Stimulated activated naive CD8-positive, alpha-beta T cell treated with anti-CD3 and anti-CD28 coated beads, Interleukin-15, Interleukin-2, amounts not matched to agents 100 ng/mL and 50 ng/mL, for 24 hours (primary cell): Measurements from ENCODE around the gene NBR1.
A peak's percentile ranks its signal among the peaks of the same experiment; 100 is the strongest.
"Not testable (repeated sequence)": the region's sequence is repeated elsewhere in the genome, so short reads cannot be mapped to it uniquely, and the experiment has no call there.

ENCODE experiments used
- H3K27ac Mint-ChIP-seq: one replicate; pipeline ENCODE4 v1.8.0; 2021; ENCODE audit warnings: mild to moderate bottlenecking, mixed read lengths
- H3K27me3 Mint-ChIP-seq: one replicate; pipeline ENCODE4 v1.8.0; 2021; ENCODE audit warnings: mixed read lengths
- H3K36me3 Mint-ChIP-seq: one replicate; pipeline ENCODE4 v1.8.0; 2021; ENCODE audit warnings: low read depth, mixed read lengths
- H3K4me1 Mint-ChIP-seq: one replicate; pipeline ENCODE4 v1.8.0; 2021; ENCODE audit warnings: low read depth, mixed read lengths
- H3K4me3 Mint-ChIP-seq: one replicate; pipeline ENCODE4 v1.8.0; 2021; ENCODE audit warnings: mild to moderate bottlenecking, mixed read lengths
- H3K9me3 Mint-ChIP-seq: one replicate; pipeline ENCODE4 v1.8.0; 2021; ENCODE audit warnings: mixed read lengths

NBR1 gene

GRCh38 chr17:43183921-43184320 is 12.9 kb downstream of the NBR1 start:
- Mint-ChIP-seq H3K4me3 (no peak overlapping the region), H3K4me1 (no peaks in the 10 kb centered on the region), H3K9me3 (no peaks in the 10 kb centered on the region), H3K27ac (no peak overlapping the region), H3K27me3 (no peaks in the 10 kb centered on the region), H3K36me3 (peaks cover 20% of the 10 kb centered on the region)

GRCh38 chr17:43186656-43187055 is 15.6 kb downstream of the NBR1 start:
- peaks cover 43% of the 10 kb centered on the region for H3K36me3 Mint-ChIP-seq
- not testable (repeated sequence) for H3K9me3 Mint-ChIP-seq, H3K4me1 Mint-ChIP-seq, H3K4me3 Mint-ChIP-seq, H3K27me3 Mint-ChIP-seq, H3K27ac Mint-ChIP-seq

GRCh38 chr17:43193251-43193650 is 22.2 kb downstream of the NBR1 start:
- no peak overlapping the region for H3K27ac Mint-ChIP-seq
- no peaks in the 10 kb centered on the region for H3K27me3 Mint-ChIP-seq
- H3K4me3 Mint-ChIP-seq: no peak overlapping the region
- H3K36me3 Mint-ChIP-seq: peaks cover 69% of the 10 kb centered on the region
- no peaks in the 10 kb centered on the region for H3K4me1 Mint-ChIP-seq
- no peaks in the 10 kb centered on the region for H3K9me3 Mint-ChIP-seq

GRCh38 chr17:43199633-43200032 is 28.6 kb downstream of the NBR1 start:
- H3K4me1 Mint-ChIP-seq: peaks cover 8% of the 10 kb centered on the region
- peak overlapping the region; percentile 72 for H3K27ac Mint-ChIP-seq
- no peaks in the 10 kb centered on the region for H3K27me3 Mint-ChIP-seq
- no peaks in the 10 kb centered on the region for H3K9me3 Mint-ChIP-seq
- H3K4me3 Mint-ChIP-seq: no peak overlapping the region
- peaks cover 59% of the 10 kb centered on the region for H3K36me3 Mint-ChIP-seq

GRCh38 chr17:43200127-43200526 is 29.1 kb downstream of the NBR1 start:
- Mint-ChIP-seq H3K36me3 (peaks cover 55% of the 10 kb centered on the region), H3K4me3 (no peak overlapping the region), H3K9me3 (no peaks in the 10 kb centered on the region), H3K27me3 (no peaks in the 10 kb centered on the region), H3K27ac (peak overlapping the region; percentile 72), H3K4me1 (peaks cover 8% of the 10 kb centered on the region)

GRCh38 chr17:43203013-43203412 is 32.0 kb downstream of the NBR1 start:
- H3K4me1 Mint-ChIP-seq, H3K27me3 Mint-ChIP-seq, H3K4me3 Mint-ChIP-seq, H3K27ac Mint-ChIP-seq, H3K9me3 Mint-ChIP-seq: not testable (repeated sequence)
- H3K36me3 Mint-ChIP-seq: peaks cover 51% of the 10 kb centered on the region

- no peaks in the 10 kb centered on the region for H3K27me3 Mint-ChIP-seq
- peak overlapping the region; percentile 95 for H3K4me3 Mint-ChIP-seq
- H3K4me1 Mint-ChIP-seq: peaks cover 35% of the 10 kb centered on the region
- H3K36me3 Mint-ChIP-seq: peaks cover 29% of the 10 kb centered on the region
- no peaks in the 10 kb centered on the region for H3K9me3 Mint-ChIP-seq
- peak overlapping the region; percentile 98 for H3K27ac Mint-ChIP-seq
Measured at GRCh38 chr17:43210576-43210975, 39.6 kb downstream of the NBR1 start.

- H3K4me1 Mint-ChIP-seq: peaks cover 35% of the 10 kb centered on the region
- H3K27ac Mint-ChIP-seq: peak overlapping the region; percentile 98
- peak overlapping the region; percentile 95 for H3K4me3 Mint-ChIP-seq
- peaks cover 34% of the 10 kb centered on the region for H3K36me3 Mint-ChIP-seq
- H3K27me3 Mint-ChIP-seq: no peaks in the 10 kb centered on the region
- no peaks in the 10 kb centered on the region for H3K9me3 Mint-ChIP-seq
Measured at GRCh38 chr17:43211123-43211479, 40.1 kb downstream of the NBR1 start.

- H3K4me3 Mint-ChIP-seq: peak within 1 kb of the TSS; percentile 95
- peak within 1 kb of the TSS; percentile 98 for H3K27ac Mint-ChIP-seq
- H3K36me3 Mint-ChIP-seq: peaks cover 41% of the 10 kb centered on the region
- H3K4me1 Mint-ChIP-seq: peaks cover 37% of the 10 kb centered on the region
- H3K27me3 Mint-ChIP-seq: no peaks in the 10 kb centered on the region
- no peaks in the 10 kb centered on the region for H3K9me3 Mint-ChIP-seq
Measured at GRCh38 chr17:43211480-43212402, 40.7 kb downstream of the NBR1 start, which contains the start of gene TMEM106A. TSS of gene TMEM106A (plus strand) at chr17:43211875. CDS start at chr17:43213042, 1,167 bp downstream.

- H3K27ac Mint-ChIP-seq: peak overlapping the region; percentile 98
- no peaks in the 10 kb centered on the region for H3K9me3 Mint-ChIP-seq
- peaks cover 42% of the 10 kb centered on the region for H3K36me3 Mint-ChIP-seq
- no peaks in the 10 kb centered on the region for H3K27me3 Mint-ChIP-seq
- peaks cover 48% of the 10 kb centered on the region for H3K4me1 Mint-ChIP-seq
- peak overlapping the region; percentile 95 for H3K4me3 Mint-ChIP-seq
Measured at GRCh38 chr17:43212641-43213490, 41.9 kb downstream of the NBR1 start.

- H3K4me3 Mint-ChIP-seq: peak overlapping the region; percentile 43
- H3K27ac Mint-ChIP-seq: peak overlapping the region; percentile 36
- peaks cover 40% of the 10 kb centered on the region for H3K36me3 Mint-ChIP-seq
- H3K9me3 Mint-ChIP-seq: no peaks in the 10 kb centered on the region
- H3K4me1 Mint-ChIP-seq: peaks cover 55% of the 10 kb centered on the region
- no peaks in the 10 kb centered on the region for H3K27me3 Mint-ChIP-seq
Measured at GRCh38 chr17:43213545-43213944, 42.5 kb downstream of the NBR1 start.

- no peaks in the 10 kb centered on the region for H3K27me3 Mint-ChIP-seq
- peak overlapping the region; percentile 31 for H3K27ac Mint-ChIP-seq
- H3K36me3 Mint-ChIP-seq: peaks cover 32% of the 10 kb centered on the region
- peaks cover 52% of the 10 kb centered on the region for H3K4me1 Mint-ChIP-seq
- no peak overlapping the region for H3K4me3 Mint-ChIP-seq
- no peaks in the 10 kb centered on the region for H3K9me3 Mint-ChIP-seq
Measured at GRCh38 chr17:43215341-43215740, 44.3 kb downstream of the NBR1 start.

GRCh38 chr17:43216369-43216761 is 45.4 kb downstream of the NBR1 start:
- peaks cover 29% of the 10 kb centered on the region for H3K36me3 Mint-ChIP-seq
- peaks cover 43% of the 10 kb centered on the region for H3K4me1 Mint-ChIP-seq
- no peak overlapping the region for H3K4me3 Mint-ChIP-seq
- no peak overlapping the region for H3K27ac Mint-ChIP-seq
- no peaks in the 10 kb centered on the region for H3K27me3 Mint-ChIP-seq
- no peaks in the 10 kb centered on the region for H3K9me3 Mint-ChIP-seq

- Mint-ChIP-seq H3K4me1 (peaks cover 42% of the 10 kb centered on the region), H3K4me3 (no peak overlapping the region), H3K36me3 (peaks cover 29% of the 10 kb centered on the region)
Measured at GRCh38 chr17:43216762-43217613, 46.0 kb downstream of the NBR1 start.

More at GRCh38 chr17:43216762-43217613, 46.0 kb downstream of the NBR1 start:
- H3K27ac Mint-ChIP-seq: peak overlapping the region; percentile 83
- no peaks in the 10 kb centered on the region for H3K27me3 Mint-ChIP-seq
- H3K9me3 Mint-ChIP-seq: no peaks in the 10 kb centered on the region
